Osteocyte (in vitro differentiated cells): ENCODE results near the gene VAMP3. TPM values are rescaled to one million over a fixed set of nuclear protein-coding genes. Genes with fewer than 3 reads are reported as not detected.
"Not testable (repeated sequence)": the region's sequence is repeated elsewhere in the genome, so short reads cannot be mapped to it uniquely, and the experiment has no call there.

Experiments used
- DNase-seq: peaks from one replicate; pipeline ENCODE4 v3.0.0; 2021; ENCODE audit warnings: mixed read lengths; ENCODE audit not compliant: unreplicated experiment; ENCODE audit errors: extremely low spot score
- H3K27ac Mint-ChIP-seq: one replicate; pipeline ENCODE4 v1.8.0; 2021; ENCODE audit warnings: mild to moderate bottlenecking, mixed read lengths; ENCODE audit not compliant: unreplicated experiment
- H3K27me3 Mint-ChIP-seq: one replicate; pipeline ENCODE4 v1.8.0; 2021; ENCODE audit warnings: mixed read lengths; ENCODE audit not compliant: unreplicated experiment
- H3K36me3 Mint-ChIP-seq: one replicate; pipeline ENCODE4 v1.8.0; 2021; ENCODE audit warnings: mixed read lengths; ENCODE audit not compliant: unreplicated experiment
- H3K4me1 Mint-ChIP-seq: one replicate; pipeline ENCODE4 v1.8.0; 2021; ENCODE audit warnings: mixed read lengths; ENCODE audit not compliant: unreplicated experiment
- H3K4me3 Mint-ChIP-seq: one replicate; pipeline ENCODE4 v1.8.0; 2021; ENCODE audit warnings: mild to moderate bottlenecking, moderate library complexity, mixed read lengths; ENCODE audit not compliant: unreplicated experiment
- H3K9me3 Mint-ChIP-seq: one replicate; pipeline ENCODE4 v1.8.0; 2021; ENCODE audit warnings: mixed read lengths; ENCODE audit not compliant: unreplicated experiment
- CTCF ChIP-seq: fragments of 200-600 bp; sonication (generic); IDR thresholded peaks from 2 replicates; pipeline ENCODE4 v1.5.0; 2021; ENCODE audit warnings: antibody characterized with exemption, mild to moderate bottlenecking, moderate library complexity
- total RNA-seq: library from RNA; stranded (reverse); gene quantifications from 2 replicates; pipeline ENCODE4 v1.2.1, GENCODE V29; 2021

VAMP3 gene
- total RNA-seq, 1 donor from 2014 or later: 116 TPM

GRCh38 chr1:7785108-7785507 lies 14.0 kb downstream of the VAMP3 start:
- no peak for DNase-seq
- Mint-ChIP-seq H3K4me3 (peak overlapping the region; percentile 28), H3K27ac (no peak overlapping the region), H3K9me3 (no peaks in the 10 kb centered on the region), H3K4me1 (peaks cover 13% of the 10 kb centered on the region), H3K36me3 (peaks cover 17% of the 10 kb centered on the region), H3K27me3 (no peaks in the 10 kb centered on the region)
- TF ChIP-seq CTCF: no peak

DNA sequence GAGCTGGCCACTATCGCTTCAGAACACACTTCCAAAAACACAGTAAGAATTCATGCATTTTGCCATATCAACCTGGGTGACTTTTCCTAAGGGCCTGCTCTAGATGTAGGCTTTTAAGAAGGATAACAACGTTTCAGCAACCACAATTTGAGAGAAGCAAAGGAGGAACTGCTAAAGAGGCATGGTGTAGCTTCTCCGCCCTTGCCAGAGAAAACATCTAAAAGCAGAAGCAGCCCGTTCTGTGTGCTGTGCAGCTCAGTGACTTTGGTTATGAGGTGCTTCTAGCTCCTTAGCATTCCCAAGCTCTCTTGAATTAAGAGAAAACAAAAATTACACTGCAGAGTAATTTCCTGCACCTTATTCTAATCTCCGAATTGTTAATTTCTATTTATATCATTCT lies 15.7 kb downstream of the VAMP3 start:
- Mint-ChIP-seq H3K9me3 (peaks cover 3% of the 10 kb centered on the region), H3K4me1 (peaks cover 13% of the 10 kb centered on the region), H3K4me3 (no peak overlapping the region), H3K27ac (no peak overlapping the region), H3K27me3 (no peaks in the 10 kb centered on the region), H3K36me3 (peaks cover 24% of the 10 kb centered on the region)
- DNase-seq: no peak
- no peak for TF ChIP-seq CTCF

DNA sequence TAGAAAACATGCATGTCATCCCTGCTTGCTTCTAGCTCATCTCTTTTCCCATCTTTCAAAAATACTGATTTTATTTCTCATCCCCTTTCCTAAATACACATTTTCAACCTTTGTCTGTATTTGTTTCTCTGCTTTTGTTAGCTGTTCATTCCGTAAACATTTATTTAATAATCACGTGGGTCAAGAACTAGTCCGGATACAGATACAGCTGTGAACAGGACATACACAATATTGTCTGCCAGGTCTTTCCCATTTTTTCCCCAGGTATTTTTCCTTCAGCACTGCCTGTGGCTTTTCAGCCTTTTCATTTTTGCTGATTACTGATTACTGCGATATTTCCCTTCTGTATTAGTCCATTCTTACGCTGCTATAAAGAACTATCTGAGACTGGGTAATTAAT lies 18.7 kb downstream of the VAMP3 start:
- Mint-ChIP-seq H3K27me3 (no peaks in the 10 kb centered on the region), H3K36me3 (peaks cover 26% of the 10 kb centered on the region), H3K9me3 (peaks cover 3% of the 10 kb centered on the region), H3K4me3 (no peak overlapping the region), H3K27ac (no peak overlapping the region), H3K4me1 (peaks cover 2% of the 10 kb centered on the region)
- no peak for DNase-seq
- no peak for TF ChIP-seq CTCF

DNA sequence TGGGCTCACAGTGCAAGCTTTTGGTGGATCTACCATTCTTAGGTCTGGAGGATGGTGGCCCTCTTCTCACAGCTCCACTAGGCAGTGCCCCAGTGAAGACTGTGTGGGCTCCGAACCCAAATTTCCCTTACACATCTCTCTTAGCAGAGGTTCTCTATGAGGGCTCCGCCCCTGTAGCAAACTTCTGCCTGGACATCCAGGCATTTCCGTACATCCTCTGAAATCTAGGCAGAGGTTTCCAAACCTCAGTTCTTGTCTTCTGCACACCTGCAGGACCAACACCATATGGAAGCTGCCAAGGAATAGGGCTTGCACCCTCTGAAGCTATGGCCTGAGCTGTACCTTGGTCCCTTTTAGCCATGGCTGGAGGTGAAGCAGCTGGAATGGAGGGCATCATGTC lies 19.9 kb downstream of the VAMP3 start:
- peaks cover 26% of the 10 kb centered on the region for H3K36me3 Mint-ChIP-seq
- H3K27me3 Mint-ChIP-seq, H3K4me1 Mint-ChIP-seq, H3K27ac Mint-ChIP-seq, H3K9me3 Mint-ChIP-seq, H3K4me3 Mint-ChIP-seq, DNase-seq: not testable (repeated sequence)

DNA sequence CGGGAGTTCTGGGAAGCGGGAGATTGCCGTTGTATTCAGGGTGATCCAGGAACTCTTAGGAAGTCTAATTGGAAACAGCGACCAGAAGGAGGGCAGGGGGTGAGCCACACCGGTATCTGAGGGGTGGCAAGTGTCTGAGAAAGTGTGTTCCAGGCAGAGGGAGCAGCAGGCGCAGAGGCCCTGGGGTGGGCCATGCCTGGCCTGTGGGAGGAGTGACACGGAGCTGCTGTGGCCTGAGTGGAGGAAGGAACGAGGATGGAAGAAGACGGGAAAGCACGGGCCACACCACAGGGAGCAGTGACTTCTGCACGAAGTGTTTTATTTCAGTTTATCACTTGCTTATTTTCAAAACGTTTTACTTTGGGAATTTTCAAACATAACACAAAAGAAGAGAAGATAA lies 24.3 kb downstream of the VAMP3 start:
- Mint-ChIP-seq H3K27ac (no peak overlapping the region), H3K27me3 (no peaks in the 10 kb centered on the region), H3K36me3 (peaks cover 24% of the 10 kb centered on the region), H3K4me3 (no peak overlapping the region), H3K9me3 (peaks cover 3% of the 10 kb centered on the region), H3K4me1 (no peaks in the 10 kb centered on the region)
- TF ChIP-seq CTCF: no peak
- no peak for DNase-seq

- TF ChIP-seq CTCF: no peak
- Mint-ChIP-seq H3K9me3 (no peaks in the 10 kb centered on the region), H3K4me1 (peaks cover 7% of the 10 kb centered on the region), H3K36me3 (peaks cover 7% of the 10 kb centered on the region), H3K4me3 (no peak overlapping the region), H3K27me3 (no peaks in the 10 kb centered on the region), H3K27ac (no peak overlapping the region)
- DNase-seq: no peak
These were observed 34.4 kb downstream of the VAMP3 start for GRCh38 chr1:7805460-7805859.
